GM12878 (cell line): ENCODE measurements around the gene BBS1. TPM values are rescaled to one million over a fixed set of nuclear protein-coding genes. Genes with fewer than 3 reads are reported as not detected.

Experiments used
- ATAC-seq: fragments of 200-7000 bp; cut with Tn5 transposase; 3 replicates; pipeline ENCODE4 v1.9.1; 2020; ENCODE audit warnings: mild to moderate bottlenecking, moderate library complexity
- BruUV-seq: library from RNA; stranded (reverse); fragments of 400-500 nt; replicated peaks from 2 replicates; lab custom pipeline; 2021; lab: Mats Ljungman, UMichigan
- CTCF ChIA-PET: fragments of 300-600 bp; sonication (Branson Sonifier 250); formaldehyde crosslinking; extraction: SDS; loops from one replicate; lab custom pipeline; 2021; ENCODE audit warnings: inconsistent platforms; lab: Yijun Ruan, JAX
- POLR2A ChIA-PET: fragments of 350-600 bp; formaldehyde crosslinking; extraction: SDS; loops from one replicate; lab custom pipeline; 2021; ENCODE audit warnings: inconsistent platforms; lab: Charles Lee
- RAD21 ChIA-PET: fragments of 300-600 bp; sonication (Branson Sonifier 250); formaldehyde crosslinking; loops from one replicate; lab custom pipeline; 2023; ENCODE audit warnings: antibody characterized with exemption; ENCODE audit not compliant: unreplicated experiment; lab: Charles Lee
- SMC1A ChIA-PET: fragments of 300-600 bp; sonication (Branson Sonifier 250); formaldehyde crosslinking; loops from one replicate; lab custom pipeline; 2023; ENCODE audit not compliant: unreplicated experiment, uncharacterized antibody; lab: Charles Lee
- DNase-seq: peaks from one replicate; pipeline ENCODE4 v3.0.0-alpha.2; 2011; ENCODE audit warnings: low read depth, low spot score
- FAIRE-seq: peaks from 3 replicates; lab custom pipeline; 2011; peaks lifted over from hg19 to GRCh38; lab: Jason Lieb, UNC
- H2AFZ ChIP-seq: 2 replicates; pipeline ENCODE4 v1.6.0; 2011; ENCODE audit warnings: low read depth, low read length, control low read depth; ENCODE audit not compliant: control insufficient read depth
- H3K27ac ChIP-seq: 2 replicates; pipeline ENCODE4 v1.5.1; 2011; ENCODE audit warnings: control low read depth; ENCODE audit not compliant: control insufficient read depth, insufficient read depth
- H3K27me3 ChIP-seq, 2 experiments: replicated peaks in 1 of 2; 2 replicates each; pipeline versions ENCODE4 v1.6.0 to v1.6.1; 2011; ENCODE audit warnings: low read length in 1 of 2; ENCODE audit not compliant: control insufficient read depth in 2 of 2, insufficient read depth in 2 of 2
- H3K36me3 ChIP-seq, 2 experiments: 2 replicates each; pipeline ENCODE4 v1.5.1; 2011; ENCODE audit warnings: low read length in 1 of 2; ENCODE audit not compliant: control insufficient read depth in 2 of 2, insufficient read depth in 2 of 2
- H3K4me1 ChIP-seq: 2 replicates; pipeline ENCODE4 v1.6.1; 2011; ENCODE audit warnings: mild to moderate bottlenecking, low read length, moderate library complexity, mixed read lengths; ENCODE audit not compliant: control insufficient read depth, insufficient read depth
- H3K4me2 ChIP-seq: 2 replicates; pipeline ENCODE4 v1.6.0; 2011; ENCODE audit warnings: control low read depth; ENCODE audit not compliant: control insufficient read depth, insufficient read depth
- H3K4me3 ChIP-seq: fragments of 200-600 bp; sonication (generic); 2 replicates; pipeline ENCODE4 v1.5.1; 2016
- H3K79me2 ChIP-seq: 2 replicates; pipeline ENCODE4 v1.6.0; 2011; ENCODE audit warnings: low read length; ENCODE audit not compliant: control insufficient read depth, insufficient read depth
- H3K9ac ChIP-seq: 2 replicates; pipeline ENCODE4 v1.8.0; 2011; ENCODE audit warnings: low read length, control low read depth, mixed read lengths; ENCODE audit not compliant: control insufficient read depth, insufficient read depth
- H3K9me3 ChIP-seq: replicated peaks from 3 replicates; pipeline ENCODE4 v1.5.1; 2011; ENCODE audit warnings: mild to moderate bottlenecking, low read length; ENCODE audit not compliant: control insufficient read depth, insufficient read depth
- H4K20me1 ChIP-seq: 2 replicates; pipeline ENCODE4 v1.6.0; 2011; ENCODE audit not compliant: control insufficient read depth, insufficient read depth
- ASH2L ChIP-seq: fragments of 300-600, 200-600 bp; sonication (generic); IDR thresholded peaks from 2 replicates; pipeline ENCODE4 v1.6.1; 2017; ENCODE audit warnings: low read depth, mild to moderate bottlenecking, borderline replicate concordance
- CBFB ChIP-seq: IDR thresholded peaks from 2 replicates; pipeline ENCODE4 v1.6.1; 2016; ENCODE audit warnings: antibody characterized with exemption, low read depth
- CBX5 ChIP-seq: sonication (generic); IDR thresholded peaks from 2 replicates; pipeline ENCODE4 v1.6.1; 2016; ENCODE audit warnings: low read depth, moderate library complexity, mild to moderate bottlenecking, inconsistent platforms
- EGR1 ChIP-seq, 2 experiments: IDR thresholded peaks; 1 replicate in 1 of 2; 2 replicates in 1 of 2; pipeline ENCODE4 v1.6.1; 2011 to 2012; ENCODE audit warnings: low read depth in 2 of 2, low read length in 2 of 2, borderline replicate concordance in 1 of 2, mild to moderate bottlenecking in 1 of 2, moderate library complexity in 1 of 2
- HDAC2 ChIP-seq: fragments of 200-600 bp; sonication (generic); IDR thresholded peaks from 2 replicates; pipeline ENCODE4 v1.6.1; 2017
- JUNB ChIP-seq: IDR thresholded peaks from 2 replicates; pipeline ENCODE4 v1.6.1; 2016; ENCODE audit warnings: antibody characterized with exemption, mild to moderate bottlenecking
- MTA3 ChIP-seq: IDR thresholded peaks from 2 replicates; pipeline ENCODE4 v1.6.1; 2012; ENCODE audit warnings: low read length, inconsistent platforms, borderline replicate concordance
- NFYA ChIP-seq: IDR thresholded peaks from 2 replicates; pipeline ENCODE4 v1.6.1; 2011; ENCODE audit warnings: low read depth, mild to moderate bottlenecking, low read length, improper control_type of control experiment, borderline replicate concordance
- NR2C2 ChIP-seq: IDR thresholded peaks from 2 replicates; pipeline ENCODE4 v1.6.1; 2011; ENCODE audit warnings: borderline replicate concordance, low read depth; ENCODE audit not compliant: control insufficient read depth, insufficient read length
- NRF1 ChIP-seq: conservative IDR thresholded peaks from 2 replicates; pipeline ENCODE4 v1.6.1; 2011; ENCODE audit warnings: mild to moderate bottlenecking, low read depth, low read length, improper control_type of control experiment
- POLR2AphosphoS2 ChIP-seq: IDR thresholded peaks from 2 replicates; pipeline ENCODE4 v1.6.1; 2011; ENCODE audit warnings: low read depth, mild to moderate bottlenecking, low read length, improper control_type of control experiment, moderate library complexity
- RCOR1 ChIP-seq: conservative IDR thresholded peaks from 2 replicates; pipeline ENCODE4 v1.6.1; 2012; ENCODE audit warnings: low read depth, low read length, improper control_type of control experiment
- SIX5 ChIP-seq: IDR thresholded peaks from 2 replicates; pipeline ENCODE4 v1.6.1; 2011; ENCODE audit warnings: mild to moderate bottlenecking, low read depth, low read length, moderate library complexity; ENCODE audit not compliant: severe bottlenecking
- SMARCA5 ChIP-seq: fragments of 450-650 bp; IDR thresholded peaks from 2 replicates; pipeline ENCODE4 v1.6.1; 2017; ENCODE audit warnings: mild to moderate bottlenecking
- SMC3 ChIP-seq: IDR thresholded peaks from 2 replicates; pipeline ENCODE4 v1.6.1; 2011; ENCODE audit warnings: low read length, improper control_type of control experiment, borderline replicate concordance
- STAT3 ChIP-seq: IDR thresholded peaks from 2 replicates; pipeline ENCODE4 v1.6.1; 2011; ENCODE audit warnings: low read depth, low read length, improper control_type of control experiment
- TCF3 ChIP-seq: IDR thresholded peaks from 2 replicates; pipeline ENCODE4 v1.6.1; 2012; ENCODE audit warnings: low read depth, mild to moderate bottlenecking, low read length, borderline replicate concordance; ENCODE audit not compliant: insufficient read depth
- YY1 ChIP-seq: IDR thresholded peaks from 2 replicates; pipeline ENCODE4 v1.6.1; 2011; ENCODE audit warnings: low read depth, mild to moderate bottlenecking, low read length
- WGBS: methylation state at CpG from one replicate; pipeline ENCODE4 v1.1.6; 2016; ENCODE audit warnings: low lambda C conversion rate; ENCODE audit not compliant: insufficient replicate concordance, insufficient coverage; ENCODE audit errors: missing lambda C conversion rate; 5-methylcytosine and 5-hydroxymethylcytosine counted together
- in situ Hi-C: fragments of 300-500 bp; cut with MboI; formaldehyde crosslinking; loops from 9 replicates; pipeline ENCODE4 v1.14.3; 2018; ENCODE audit warnings: mixed read lengths
- intact Hi-C: fragments of 100-400 bp; cut with micrococcal nuclease; formaldehyde crosslinking; loops from one replicate; pipeline ENCODE4 v1.14.2; 2022; ENCODE audit not compliant: unreplicated experiment
- polyA plus RNA-seq, 11 experiments: library from polyadenylated mRNA; depleted of rRNA in 4 of 11; unstranded in 6 of 11; stranded (reverse) in 5 of 11; fragments of >200 nt; fragmentation: Nextera tagmentation in 4 of 11; fragmentation: Illumina TruSeq in 1 of 11; extraction: Ambion mirVana in 4 of 11; extraction: Trizol in 1 of 11; gene quantifications; 1 replicate in 1 of 11; 2 replicates in 10 of 11; pipeline versions ENCODE4 v1.2.1 to v1.2.3, GENCODE V29; 2011 to 2016; ENCODE audit warnings: inconsistent platforms in 2 of 11, missing spikeins in 2 of 11, low read depth in 1 of 11
- total RNA-seq, 4 experiments: library from RNA; depleted of rRNA in 3 of 4; stranded (reverse); fragments of >200 nt in 3 of 4; fragmentation: Illumina TruSeq in 1 of 4; extraction: Trizol in 1 of 4; gene quantifications; 2 replicates each; pipeline versions ENCODE4 v1.2.1 to v1.2.3, GENCODE V29; 2013 to 2021
- TF ChIP-seq, protein P1 (sequence below): IDR thresholded peaks from 2 replicates; pipeline ENCODE4 v1.6.1; 2012; ENCODE audit warnings: low read depth, low read length, improper control_type of control experiment
- TF ChIP-seq, protein P2 (sequence below): IDR thresholded peaks from 2 replicates; pipeline ENCODE4 v1.6.1; 2012; ENCODE audit warnings: low read length, inconsistent platforms

Gene BBS1
- total and polyA plus RNA-seq, 10 of the 15 experiments (the other 5 are each of a cell fraction or from before 2014, with no cell fraction given), result 2.5 to 14.7 (median 8.7) TPM

- no peak for DNase-seq
- FAIRE-seq, result no peak
- intact Hi-C loops (no loop called here), in situ Hi-C loops (no loop called here)
- CTCF ChIA-PET, result interaction anchor here (0.9 to 8.3 kb wide), 6 partner anchors 10 to 249 kb away, joined by 3 to 166 read pairs (median 7); partner anchors contain the start of genes CCDC87, CCS, RBM4 and RBM4B
- POLR2A ChIA-PET, result interaction anchor here (0.6 to 1.5 kb wide), 4 partner anchors 13 to 97 kb away, joined by 3 to 7 read pairs (median 4); partner anchors contain the start of gene RBM4B
- Histone ChIP-seq H3K36me3 (no peaks in the 10 kb centered on the region), H3K4me2 (no peak overlapping the region), H3K4me1 (no peaks in the 10 kb centered on the region; the same call in 1 of the 2 replicates), H3K79me2 (no peaks in the 10 kb centered on the region), H2AFZ (no peak overlapping the region), H4K20me1 (no peaks in the 10 kb centered on the region), H3K27ac (no peak overlapping the region), H3K9me3 (peaks cover 2% of the 10 kb centered on the region; the same call in 1 of the 3 replicates), H3K27me3 (no peaks in the 10 kb centered on the region), H3K4me3 (no peak overlapping the region), H3K9ac (no peak overlapping the region)
- WGBS, result 30% methylated on average over 3 of the region's 3 CpGs
- RAD21 ChIA-PET, result interaction anchor here (0.8 to 1.5 kb wide), 4 partner anchors 30 to 97 kb away, joined by 3 to 14 read pairs (median 4); partner anchors contain the start of gene RBM4B
- SMC1A ChIA-PET, result interaction anchor here (1.1 to 5.7 kb wide), 3 partner anchors 11 to 97 kb away, joined by 3 to 74 read pairs (median 6); partner anchors contain the start of genes CCDC87, CCS and RBM4B
- TF ChIP-seq TCF3 (no peak), CBX5 (no peak), ASH2L (no peak), SMARCA5 (no peak), HDAC2 (no peak), EGR1 (IDR thresholded peaks at IDR 0.05; ENCODE audit: borderline replicate concordance in 1 of 2, low read depth in 2 of 2, low read length in 2 of 2) (no peak), STAT3 (no peak), JUNB (no peak), CBFB (no peak), POLR2AphosphoS2 (no peak), SMC3 (no peak), NRF1 (no peak), MTA3 (no peak), YY1 (no peak), RCOR1 (no peak), NFYA (no peak), NR2C2 (no peak), SIX5 (no peak)
- TF ChIP-seq, protein P1, sequence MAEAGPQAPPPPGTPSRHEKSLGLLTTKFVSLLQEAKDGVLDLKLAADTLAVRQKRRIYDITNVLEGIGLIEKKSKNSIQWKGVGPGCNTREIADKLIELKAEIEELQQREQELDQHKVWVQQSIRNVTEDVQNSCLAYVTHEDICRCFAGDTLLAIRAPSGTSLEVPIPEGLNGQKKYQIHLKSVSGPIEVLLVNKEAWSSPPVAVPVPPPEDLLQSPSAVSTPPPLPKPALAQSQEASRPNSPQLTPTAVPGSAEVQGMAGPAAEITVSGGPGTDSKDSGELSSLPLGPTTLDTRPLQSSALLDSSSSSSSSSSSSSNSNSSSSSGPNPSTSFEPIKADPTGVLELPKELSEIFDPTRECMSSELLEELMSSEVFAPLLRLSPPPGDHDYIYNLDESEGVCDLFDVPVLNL, result no peak
- TF ChIP-seq, protein P2, sequence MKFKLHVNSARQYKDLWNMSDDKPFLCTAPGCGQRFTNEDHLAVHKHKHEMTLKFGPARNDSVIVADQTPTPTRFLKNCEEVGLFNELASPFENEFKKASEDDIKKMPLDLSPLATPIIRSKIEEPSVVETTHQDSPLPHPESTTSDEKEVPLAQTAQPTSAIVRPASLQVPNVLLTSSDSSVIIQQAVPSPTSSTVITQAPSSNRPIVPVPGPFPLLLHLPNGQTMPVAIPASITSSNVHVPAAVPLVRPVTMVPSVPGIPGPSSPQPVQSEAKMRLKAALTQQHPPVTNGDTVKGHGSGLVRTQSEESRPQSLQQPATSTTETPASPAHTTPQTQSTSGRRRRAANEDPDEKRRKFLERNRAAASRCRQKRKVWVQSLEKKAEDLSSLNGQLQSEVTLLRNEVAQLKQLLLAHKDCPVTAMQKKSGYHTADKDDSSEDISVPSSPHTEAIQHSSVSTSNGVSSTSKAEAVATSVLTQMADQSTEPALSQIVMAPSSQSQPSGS, result no peak
- ATAC-seq, result no peak
- no TSS peak for BruUV-seq
These were observed 70.8 kb downstream of the BBS1 start for GRCh38 chr11:66581261-66581660.
